GM23338 (cell line): ENCODE data around the gene TOLLIP.

ENCODE experiments used
- EZH2 ChIP-seq: fragments of 200-600 bp; sonication (generic); IDR thresholded peaks from one replicate; pipeline ENCODE4 v1.8.0; 2017; ENCODE audit warnings: antibody characterized with exemption, mild to moderate bottlenecking, low read depth; ENCODE audit not compliant: unreplicated experiment
- EZH2phosphoT487 ChIP-seq: fragments of 200-600 bp; sonication (generic); IDR thresholded peaks from one replicate; pipeline ENCODE4 v1.8.1; 2018; ENCODE audit warnings: antibody characterized with exemption; ENCODE audit not compliant: unreplicated experiment
- JUNB ChIP-seq: IDR thresholded peaks from one replicate; pipeline ENCODE4 v1.6.1; 2016; ENCODE audit warnings: antibody characterized with exemption; ENCODE audit not compliant: unreplicated experiment
- NANOG ChIP-seq: IDR thresholded peaks from 2 replicates; pipeline ENCODE4 v1.6.1; 2016; ENCODE audit warnings: antibody characterized with exemption, borderline replicate concordance
- POLR2AphosphoS5 ChIP-seq: IDR thresholded peaks from 2 replicates; pipeline ENCODE4 v1.6.1; 2016; ENCODE audit warnings: antibody characterized with exemption, low read depth
- STAT1 ChIP-seq: IDR thresholded peaks from one replicate; pipeline ENCODE4 v1.6.1; 2016; ENCODE audit warnings: antibody characterized with exemption; ENCODE audit not compliant: unreplicated experiment
- ZNF114 ChIP-seq: fragments of 250-450 bp; sonication (Bioruptor Pico); IDR thresholded peaks from 2 replicates; pipeline ENCODE4 v1.5.0; 2020; ENCODE audit warnings: mild to moderate bottlenecking, moderate library complexity
- ZNF331 ChIP-seq: fragments of 250-450 bp; sonication (Bioruptor Pico); IDR thresholded peaks from 2 replicates; pipeline ENCODE4 v1.5.0; 2020; ENCODE audit warnings: low read depth, mild to moderate bottlenecking, moderate library complexity
- TF ChIP-seq, protein P1 (sequence below), 2 experiments: fragments of 200-600 bp in 1 of 2; sonication (generic) in 1 of 2; conservative IDR thresholded peaks; 2 replicates each; pipeline versions ENCODE4 v1.5.1 to v1.6.1; 2016 to 2017; ENCODE audit warnings: antibody characterized with exemption in 2 of 2, low read depth in 2 of 2, mild to moderate bottlenecking in 2 of 2, moderate library complexity in 1 of 2
- TF ChIP-seq, protein P2 (sequence below): IDR thresholded peaks from one replicate; pipeline ENCODE4 v1.6.1; 2018; ENCODE audit warnings: antibody characterized with exemption; ENCODE audit not compliant: unreplicated experiment
- TF ChIP-seq, protein P3 (sequence below): IDR thresholded peaks from 2 replicates; pipeline ENCODE4 v1.6.1; 2016; ENCODE audit warnings: antibody characterized with exemption

DNA sequence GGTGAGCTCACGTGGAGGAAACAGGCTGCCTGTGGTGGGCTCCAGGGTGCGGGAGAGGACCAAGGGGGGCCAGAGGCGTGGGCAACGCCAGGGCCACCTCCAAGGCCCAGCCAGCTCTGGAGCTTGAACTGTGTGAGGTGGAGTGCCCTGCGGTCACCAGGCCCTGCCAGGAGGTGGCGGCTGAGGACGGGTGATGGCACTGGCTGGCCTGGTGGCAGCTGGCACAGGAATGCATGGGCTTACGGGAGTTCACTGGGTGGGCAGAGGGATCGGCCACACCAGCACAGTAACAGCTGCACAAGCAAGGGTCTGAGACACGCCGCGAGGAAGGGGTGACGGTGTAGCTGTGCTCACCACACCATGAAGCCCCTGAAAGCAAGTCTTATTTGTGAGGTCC is 15.8 kb downstream of the TOLLIP start:
- TF ChIP-seq POLR2AphosphoS5 (no peak), STAT1 (no peak), EZH2 (no peak), JUNB (no peak), ZNF331 (CRISPR knock-in tag) (no peak), ZNF114 (CRISPR knock-in tag) (no peak), EZH2phosphoT487 (no peak), NANOG (no peak)
- TF ChIP-seq, protein P1, sequence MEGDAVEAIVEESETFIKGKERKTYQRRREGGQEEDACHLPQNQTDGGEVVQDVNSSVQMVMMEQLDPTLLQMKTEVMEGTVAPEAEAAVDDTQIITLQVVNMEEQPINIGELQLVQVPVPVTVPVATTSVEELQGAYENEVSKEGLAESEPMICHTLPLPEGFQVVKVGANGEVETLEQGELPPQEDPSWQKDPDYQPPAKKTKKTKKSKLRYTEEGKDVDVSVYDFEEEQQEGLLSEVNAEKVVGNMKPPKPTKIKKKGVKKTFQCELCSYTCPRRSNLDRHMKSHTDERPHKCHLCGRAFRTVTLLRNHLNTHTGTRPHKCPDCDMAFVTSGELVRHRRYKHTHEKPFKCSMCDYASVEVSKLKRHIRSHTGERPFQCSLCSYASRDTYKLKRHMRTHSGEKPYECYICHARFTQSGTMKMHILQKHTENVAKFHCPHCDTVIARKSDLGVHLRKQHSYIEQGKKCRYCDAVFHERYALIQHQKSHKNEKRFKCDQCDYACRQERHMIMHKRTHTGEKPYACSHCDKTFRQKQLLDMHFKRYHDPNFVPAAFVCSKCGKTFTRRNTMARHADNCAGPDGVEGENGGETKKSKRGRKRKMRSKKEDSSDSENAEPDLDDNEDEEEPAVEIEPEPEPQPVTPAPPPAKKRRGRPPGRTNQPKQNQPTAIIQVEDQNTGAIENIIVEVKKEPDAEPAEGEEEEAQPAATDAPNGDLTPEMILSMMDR (conservative IDR thresholded peaks at IDR 0.05; ENCODE audit: low read depth in 2 of 2): peak in 1 of 2 experiments; percentile 61; a peak in 2 of 4 replicates
- TF ChIP-seq, protein P2, sequence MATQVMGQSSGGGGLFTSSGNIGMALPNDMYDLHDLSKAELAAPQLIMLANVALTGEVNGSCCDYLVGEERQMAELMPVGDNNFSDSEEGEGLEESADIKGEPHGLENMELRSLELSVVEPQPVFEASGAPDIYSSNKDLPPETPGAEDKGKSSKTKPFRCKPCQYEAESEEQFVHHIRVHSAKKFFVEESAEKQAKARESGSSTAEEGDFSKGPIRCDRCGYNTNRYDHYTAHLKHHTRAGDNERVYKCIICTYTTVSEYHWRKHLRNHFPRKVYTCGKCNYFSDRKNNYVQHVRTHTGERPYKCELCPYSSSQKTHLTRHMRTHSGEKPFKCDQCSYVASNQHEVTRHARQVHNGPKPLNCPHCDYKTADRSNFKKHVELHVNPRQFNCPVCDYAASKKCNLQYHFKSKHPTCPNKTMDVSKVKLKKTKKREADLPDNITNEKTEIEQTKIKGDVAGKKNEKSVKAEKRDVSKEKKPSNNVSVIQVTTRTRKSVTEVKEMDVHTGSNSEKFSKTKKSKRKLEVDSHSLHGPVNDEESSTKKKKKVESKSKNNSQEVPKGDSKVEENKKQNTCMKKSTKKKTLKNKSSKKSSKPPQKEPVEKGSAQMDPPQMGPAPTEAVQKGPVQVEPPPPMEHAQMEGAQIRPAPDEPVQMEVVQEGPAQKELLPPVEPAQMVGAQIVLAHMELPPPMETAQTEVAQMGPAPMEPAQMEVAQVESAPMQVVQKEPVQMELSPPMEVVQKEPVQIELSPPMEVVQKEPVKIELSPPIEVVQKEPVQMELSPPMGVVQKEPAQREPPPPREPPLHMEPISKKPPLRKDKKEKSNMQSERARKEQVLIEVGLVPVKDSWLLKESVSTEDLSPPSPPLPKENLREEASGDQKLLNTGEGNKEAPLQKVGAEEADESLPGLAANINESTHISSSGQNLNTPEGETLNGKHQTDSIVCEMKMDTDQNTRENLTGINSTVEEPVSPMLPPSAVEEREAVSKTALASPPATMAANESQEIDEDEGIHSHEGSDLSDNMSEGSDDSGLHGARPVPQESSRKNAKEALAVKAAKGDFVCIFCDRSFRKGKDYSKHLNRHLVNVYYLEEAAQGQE: no peak
- TF ChIP-seq, protein P3, sequence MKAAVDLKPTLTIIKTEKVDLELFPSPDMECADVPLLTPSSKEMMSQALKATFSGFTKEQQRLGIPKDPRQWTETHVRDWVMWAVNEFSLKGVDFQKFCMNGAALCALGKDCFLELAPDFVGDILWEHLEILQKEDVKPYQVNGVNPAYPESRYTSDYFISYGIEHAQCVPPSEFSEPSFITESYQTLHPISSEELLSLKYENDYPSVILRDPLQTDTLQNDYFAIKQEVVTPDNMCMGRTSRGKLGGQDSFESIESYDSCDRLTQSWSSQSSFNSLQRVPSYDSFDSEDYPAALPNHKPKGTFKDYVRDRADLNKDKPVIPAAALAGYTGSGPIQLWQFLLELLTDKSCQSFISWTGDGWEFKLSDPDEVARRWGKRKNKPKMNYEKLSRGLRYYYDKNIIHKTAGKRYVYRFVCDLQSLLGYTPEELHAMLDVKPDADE: no peak
